ENCODE results near the gene EHMT1.

GRCh38 chr9:137820161-137820855, 201.5 kb downstream of the EHMT1 start:
- TF ChIP-seq POLR2A (IDR thresholded peaks at IDR 0.05; ENCODE audit: low read depth) (no peak), POLR2AphosphoS5 (IDR thresholded peaks at IDR 0.05) (no peak)

Measured in esophagus muscularis mucosa (tissue), 2 donors.